Activated T-cell treated with anti-CD3 and anti-CD28 coated beads, Interleukin-2, amount 50 U/mL, for 1 hour (primary cell): ENCODE results near the gene C14orf132.
A peak's percentile ranks its signal among the peaks of the same experiment; 100 is the strongest.

Source experiments
- DNase-seq: peaks from one replicate; pipeline ENCODE4 v3.0.0-alpha.2; 2020

C14orf132 gene

DNA sequence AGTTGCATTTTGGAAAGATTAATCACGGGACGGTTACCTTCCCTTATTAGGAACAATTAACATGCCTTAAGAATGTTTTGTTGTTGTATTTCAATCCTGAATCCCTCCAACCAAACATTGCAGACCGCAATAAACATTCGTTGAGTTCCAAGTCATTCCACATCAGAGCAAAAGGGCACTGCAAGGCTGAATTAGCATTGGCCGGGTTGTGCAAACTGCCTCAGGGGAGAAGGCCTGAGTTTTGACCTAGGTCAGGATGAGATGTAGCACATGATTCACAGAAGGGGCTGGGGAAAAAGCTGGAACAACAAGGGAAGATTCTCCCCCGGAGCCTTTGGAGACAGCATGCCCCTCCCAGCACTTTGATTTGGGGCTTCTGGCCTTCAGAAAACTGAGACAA, 83.3 kb downstream of the C14orf132 start:
- DNase-seq, result no peak

DNA sequence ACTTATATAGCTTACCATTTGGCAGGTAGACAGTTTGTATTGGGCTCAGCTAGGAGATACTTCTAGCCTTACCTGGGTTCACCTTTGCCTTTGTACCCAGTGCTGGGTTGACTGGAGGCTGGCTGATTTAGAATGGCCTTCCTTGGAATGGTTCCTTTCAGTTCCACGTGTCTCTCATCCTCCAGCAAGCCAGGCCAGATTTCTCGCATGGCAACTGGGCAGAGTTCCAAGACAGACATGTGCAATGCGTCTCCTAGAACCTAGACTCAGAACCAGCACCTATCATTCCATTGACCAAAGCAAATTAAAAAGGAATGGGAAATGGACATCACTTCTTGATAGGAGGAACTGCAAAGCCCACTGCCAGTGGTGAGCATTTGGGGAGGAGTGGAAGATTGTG, 86.4 kb downstream of the C14orf132 start:
- DNase-seq, result no peak

- DNase-seq, result peak; percentile 43
Measured at GRCh38 chr14:96126339-96126782, 87.2 kb downstream of the C14orf132 start.

DNA sequence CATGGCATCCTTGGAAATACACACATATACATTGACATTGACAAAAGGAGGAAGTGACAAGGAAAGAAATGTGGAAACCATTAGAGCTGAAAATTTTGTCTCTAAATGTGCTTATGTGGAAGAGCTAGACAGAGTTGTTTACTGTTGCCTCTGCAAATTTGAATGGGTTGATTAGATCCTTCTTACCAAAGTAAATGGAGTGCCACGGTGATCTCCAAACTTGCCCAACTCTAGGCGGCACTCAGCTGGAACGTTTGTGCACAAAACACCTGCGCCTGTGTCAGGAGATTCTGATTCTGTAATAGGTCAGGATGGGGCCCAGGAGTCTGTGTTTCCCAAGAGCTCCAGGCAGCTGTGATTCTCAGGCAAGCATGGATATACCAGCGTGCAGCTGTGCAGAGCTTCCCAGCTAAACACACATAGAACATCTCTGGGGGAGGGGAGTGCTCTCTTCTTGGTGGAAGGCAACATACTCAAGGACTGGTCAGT, 87.7 kb downstream of the C14orf132 start:
- no peak for DNase-seq

GRCh38 chr14:96129128-96129736, 90.1 kb downstream of the C14orf132 start:
- DNase-seq, result no peak

- no peak for DNase-seq
Measured at GRCh38 chr14:96130391-96130790, 91.2 kb downstream of the C14orf132 start.

- DNase-seq, result no peak
Measured at GRCh38 chr14:96130854-96131253, 91.7 kb downstream of the C14orf132 start.

- no peak for DNase-seq
Measured at GRCh38 chr14:96131836-96132235, 92.7 kb downstream of the C14orf132 start.

GRCh38 chr14:96134508-96134907, 95.3 kb downstream of the C14orf132 start:
- no peak for DNase-seq

GRCh38 chr14:96135285-96135684, 96.1 kb downstream of the C14orf132 start:
- DNase-seq, result no peak

DNA sequence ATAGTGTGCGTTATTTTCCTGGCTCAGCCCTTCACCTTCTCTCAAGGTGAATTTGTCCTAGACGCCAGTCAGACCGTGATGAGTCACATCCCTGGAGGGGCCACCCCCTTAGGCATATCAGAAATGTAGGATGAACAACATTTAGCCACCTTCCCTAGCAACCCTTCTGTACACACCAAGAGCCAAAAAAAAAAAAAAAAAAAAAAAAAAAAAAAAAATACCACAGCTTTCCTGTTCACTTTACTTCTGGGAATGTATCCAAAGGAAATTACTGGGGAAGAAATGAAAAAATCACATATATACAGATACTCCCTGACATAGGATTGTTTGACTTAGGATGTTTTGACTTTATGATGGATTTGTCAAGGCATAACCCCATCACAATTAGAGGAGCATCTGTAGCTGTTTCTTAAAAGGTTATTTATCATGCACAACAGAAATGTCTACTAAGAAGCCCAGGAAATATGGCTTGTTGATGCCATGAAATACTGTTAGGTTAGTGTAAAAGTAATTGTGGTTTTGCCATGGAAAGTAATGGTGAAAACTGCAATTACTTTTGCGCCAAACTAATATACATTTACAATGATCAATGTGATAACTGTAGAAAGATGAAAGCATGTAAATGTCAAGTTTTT, 97.3 kb downstream of the C14orf132 start:
- no peak for DNase-seq

GRCh38 chr14:96138241-96138640, 99.1 kb downstream of the C14orf132 start:
- DNase-seq, result no peak

DNA sequence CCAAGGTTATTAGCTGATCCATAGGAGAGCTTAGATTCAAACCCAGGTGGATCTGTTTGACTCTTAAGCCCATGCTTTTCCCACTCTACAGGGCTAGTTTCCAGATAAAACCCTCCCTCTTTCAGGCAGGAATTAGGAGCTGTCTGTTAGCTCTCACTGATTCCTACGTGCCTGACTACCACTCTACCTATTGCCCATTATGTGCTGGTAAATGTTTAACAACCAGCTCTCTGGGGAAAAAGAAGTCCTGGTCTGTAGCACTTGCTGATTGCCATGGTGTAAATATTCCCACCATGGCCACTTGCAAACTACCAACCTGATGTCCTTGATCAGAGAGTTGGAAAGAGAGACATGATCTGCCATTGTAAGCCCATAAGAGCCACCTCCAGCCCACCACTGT, 100.0 kb downstream of the C14orf132 start:
- DNase-seq, result no peak

GRCh38 chr14:96139879-96140278, 100.7 kb downstream of the C14orf132 start:
- DNase-seq, result no peak

- no peak for DNase-seq
Measured at GRCh38 chr14:96140952-96141351, 101.8 kb downstream of the C14orf132 start.
